Heart left ventricle (tissue), 16 donors: ENCODE results near the gene SEMA5B. TPM values are rescaled to one million over a fixed set of nuclear protein-coding genes. Genes with fewer than 3 reads are reported as not detected.
A peak's percentile ranks its signal among the peaks of the same experiment; 100 is the strongest.

Experiments
- ATAC-seq, 4 donors: fragments of 200-7000 bp; cut with Tn5 transposase; one replicate each; pipeline ENCODE4 v1.9.1; 2020 to 2022; ENCODE audit warnings: moderate library complexity in 4 of 4, mild to moderate bottlenecking in 3 of 4, moderate number of reproducible peaks in 1 of 4
- DNase-seq, 5 donors: peaks; one replicate each; pipeline ENCODE4 v3.0.0-alpha.2; 2020
- H3K27ac ChIP-seq, 12 donors: fragments of 200-600 bp; sonication (generic) in 4 of 12; one replicate each; pipeline versions ENCODE4 v1.5.0 to v1.8.0; 2016 to 2022; ENCODE audit warnings: mild to moderate bottlenecking in 2 of 12
- H3K27me3 ChIP-seq, 9 donors: fragments of 200-600 bp; sonication (generic) in 2 of 9; one replicate each; pipeline versions ENCODE4 v1.5.1 to v1.8.0; 2016 to 2022; ENCODE audit warnings: mild to moderate bottlenecking in 3 of 9
- H3K36me3 ChIP-seq, 9 donors: fragments of 200-600 bp; sonication (generic) in 2 of 9; one replicate each; pipeline versions ENCODE4 v1.5.0 to v1.8.0; 2018 to 2022; ENCODE audit warnings: mild to moderate bottlenecking in 2 of 9
- H3K4me1 ChIP-seq, 12 donors: fragments of 200-600 bp; sonication (generic) in 4 of 12; one replicate each; pipeline versions ENCODE4 v1.5.0 to v1.8.0; 2016 to 2022; ENCODE audit warnings: mild to moderate bottlenecking in 3 of 12
- H3K4me3 ChIP-seq, 12 donors: fragments of 200-600 bp; sonication (generic) in 4 of 12; one replicate each; pipeline versions ENCODE4 v1.5.0 to v1.8.0; 2017 to 2022; ENCODE audit warnings: mild to moderate bottlenecking in 9 of 12, moderate library complexity in 4 of 12
- H3K9me3 ChIP-seq, 12 donors: fragments of 200-600 bp; sonication (generic) in 4 of 12; one replicate each; pipeline versions ENCODE4 v1.5.0 to v1.8.0; 2016 to 2022; ENCODE audit warnings: mild to moderate bottlenecking in 1 of 12
- CTCF ChIP-seq, 12 donors: fragments of 200-600 bp; sonication (generic) in 4 of 12; IDR thresholded peaks; one replicate each; pipeline versions ENCODE4 v1.5.0 to v1.8.0; 2018 to 2022; ENCODE audit warnings: antibody characterized with exemption in 12 of 12, mild to moderate bottlenecking in 5 of 12
- POLR2A ChIP-seq, 2 donors: fragments of 450-650 bp; IDR thresholded peaks; one replicate each; pipeline ENCODE4 v1.6.1; 2017; ENCODE audit warnings: antibody characterized with exemption in 2 of 2, mild to moderate bottlenecking in 2 of 2, moderate library complexity in 2 of 2
- WGBS, 4 donors: extraction: QIAGEN DNeasy Blood & Tissue Kit in 2 of 4; methylation state at CpG; one replicate each; pipeline versions ENCODE4 v1.1.5 to v1.1.7; 2013 to 2018; 5-methylcytosine and 5-hydroxymethylcytosine counted together
- intact Hi-C, 10 donors: fragments of 100-400 bp; cut with DNase I; formaldehyde crosslinking; loops; one replicate each; pipeline versions ENCODE4 v1.11.1 to v1.14.2; 2022
- polyA plus RNA-seq, 2 donors: library from polyadenylated mRNA; stranded (reverse); fragments of 200-250 nt; gene quantifications; one replicate each; pipeline ENCODE4 v1.2.3, GENCODE V29; 2013
- total RNA-seq, 9 donors: library from RNA; depleted of rRNA in 2 of 9; stranded (reverse); fragments of >200 nt in 2 of 9; fragmentation: NEBNext Ultra II Directional in 3 of 9; extraction: Animal tissue kit (Norgen Biotek cat#: 25700) in 3 of 9; gene quantifications; one replicate each; pipeline versions ENCODE4 v1.1.0 to v1.2.4, GENCODE V29; 2016 to 2023
- donor health status: ischemic (EF 13 %, LVEDD 7.1; RV severe dilation, severe dysfunction).
- donor health status: healthy with polysubstance abuse.
- donor health status: DM: no; HTN: yes; CAD: no.
- donor health status: DM: no; HTN: no; CAD: no.
- donor health status: ischemic (EF 25% LVEDD 6.9; RV normal size, moderate dysfunction).
- donor health status: ischemic (EF 25% LVEDD 5.7; RV mildly dilated, moderate dysfunction).
- donor health status: healthy.
- donor health status: DM: yes; HTN: yes; CAD: no.
- donor health status: ischemic (EF 35%, LVEDD 5.7; RV mildly dilated, moderate dysfunction).
- donor health status: nonischemic (EF 11% LVEDD 7.7; RV severe dilation, severe dysfunction).
- donor health status: DM: yes; HTN: yes; CAD: no.
- donor health status: PGD.
- donor health status: ischemic (EF 29% LVEDD 5.4; RV normal size, mild dysfunction).
- donor health status: nonischemic (EF 23%, LVEDD 6.1; RV moderate dilation, normal function).

SEMA5B gene
- total and polyA plus RNA-seq, 11 donors: 2.2 to 16.7 (median 7.0) TPM

- TF ChIP-seq CTCF (IDR thresholded peaks at IDR 0.05) (no peak), POLR2A (IDR thresholded peaks at IDR 0.05) (no peak)
- Histone ChIP-seq H3K27ac (no peak overlapping the region), H3K4me1 (peaks cover 0 to 52% (median 20%) of the 10 kb centered on the region in 12 donors), H3K9me3 (no peaks in the 10 kb centered on the region), H3K27me3 (no peaks in the 10 kb centered on the region), H3K4me3 (no peak overlapping the region), H3K36me3 (no peaks in the 10 kb centered on the region)
- no peak for DNase-seq
- intact Hi-C loops: loop anchor here in 5 of 10 donors (2.0 to 10.0 kb wide), 5 partner anchors 37 to 610 kb away; no protein-coding TSS in a partner anchor
- no peak for ATAC-seq
- 81 to 92% (median 91%) methylated on average over 2 of the region's 2 CpGs for WGBS, 4 donors
These were observed 82.3 kb downstream of the SEMA5B start for GRCh38 chr3:122945230-122945629.

DNA sequence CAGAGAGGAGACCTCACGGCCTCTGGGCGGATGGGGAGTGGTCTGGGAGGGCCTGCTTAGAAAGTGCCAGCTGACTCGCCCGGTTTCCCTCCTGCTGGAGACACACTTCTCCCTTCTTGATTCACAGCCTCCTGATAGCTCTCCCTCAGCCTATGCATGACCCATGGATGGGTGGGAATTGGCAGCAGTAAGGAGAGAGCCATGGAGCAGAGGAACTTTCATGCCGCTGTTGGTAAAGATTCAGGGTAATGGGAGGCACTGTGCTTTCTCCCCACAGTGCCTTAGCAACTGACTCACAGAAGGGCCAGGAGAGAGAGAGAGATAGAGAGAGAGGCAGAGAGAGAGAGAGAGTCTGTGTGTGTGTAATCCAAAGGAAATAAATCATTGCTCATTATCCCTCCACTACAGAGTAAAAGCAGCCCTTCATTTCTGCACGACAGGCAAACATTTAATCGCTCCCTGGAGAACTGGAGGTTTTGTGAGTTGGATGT, 82.8 kb downstream of the SEMA5B start:
- intact Hi-C loops: loop anchor here in 9 of 10 donors (2.0 to 10.0 kb wide), 8 partner anchors 33 to 613 kb away; partner anchors contain the start of gene SEMA5B (in 1 of the 9)
- no peak for TF ChIP-seq POLR2A (IDR thresholded peaks at IDR 0.05)
- TF ChIP-seq CTCF (IDR thresholded peaks at IDR 0.05): no peak
- peak overlapping the region in 3 of 12 donors; percentile 31 to 54 (median 37) for H3K27ac ChIP-seq

DNA sequence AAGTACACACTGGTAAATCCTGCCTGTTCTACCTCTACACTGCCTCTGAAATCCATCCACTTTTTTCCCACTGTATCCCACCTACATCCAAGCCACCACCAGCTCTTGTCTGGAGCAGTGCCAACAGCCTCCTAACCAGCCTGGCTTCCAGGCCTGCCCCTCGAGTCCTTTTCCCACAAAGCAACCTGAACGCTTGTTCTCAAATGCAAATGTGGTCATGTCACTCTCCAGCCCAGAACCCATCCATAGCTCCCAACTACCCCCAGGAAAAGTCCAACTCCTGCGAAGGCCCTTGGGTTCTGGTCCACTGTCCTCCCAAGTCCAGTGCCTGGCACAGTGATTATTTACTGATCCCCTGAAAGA, 83.8 kb downstream of the SEMA5B start:
- Histone ChIP-seq H3K27me3 (no peaks in the 10 kb centered on the region), H3K4me1 (peaks cover 0 to 52% (median 23%) of the 10 kb centered on the region in 12 donors), H3K36me3 (no peaks in the 10 kb centered on the region), H3K9me3 (no peaks in the 10 kb centered on the region), H3K4me3 (no peak overlapping the region), H3K27ac (peak overlapping the region in 1 of 12 donors; percentile 42)
- no peak for TF ChIP-seq POLR2A (IDR thresholded peaks at IDR 0.05)
- ATAC-seq (no peak), DNase-seq (no peak)
- WGBS, 4 donors: 84 to 94% (median 89%) methylated on average over 3 of the region's 3 CpGs
- intact Hi-C loops: loop anchor here (1.0 to 10.0 kb wide), 11 partner anchors 33 to 613 kb away; partner anchors contain the start of gene SEMA5B (in 5 of the 10)

More for the DNA sequence above, 82.8 kb downstream of the SEMA5B start:
- Histone ChIP-seq H3K9me3 (no peaks in the 10 kb centered on the region), H3K36me3 (no peaks in the 10 kb centered on the region), H3K4me1 (peaks cover 0 to 52% (median 20%) of the 10 kb centered on the region in 12 donors), H3K27me3 (no peaks in the 10 kb centered on the region), H3K4me3 (no peak overlapping the region)
- DNase-seq (peak in 1 of 5 donors; percentile 19), ATAC-seq (no peak)
- WGBS, 4 donors: 71 to 84% (median 78%) methylated on average over 7 of the region's 7 CpGs

- H3K4me1 ChIP-seq: peaks cover 0 to 46% (median 23%) of the 10 kb centered on the region in 12 donors
- H3K9me3 ChIP-seq: no peaks in the 10 kb centered on the region
- intact Hi-C loops: loop anchor here (1.0 to 10.0 kb wide), 11 partner anchors 34 to 614 kb away; partner anchors contain the start of gene SEMA5B (in 5 of the 10)
- no peaks in the 10 kb centered on the region for H3K36me3 ChIP-seq
- peak; percentile 74 to 91 (median 86) for ATAC-seq
- WGBS, 4 donors: 41 to 48% (median 43%) methylated on average over 15 to 23 of the region's 23 CpGs
- TF ChIP-seq POLR2A (IDR thresholded peaks at IDR 0.05) (no peak), CTCF (IDR thresholded peaks at IDR 0.05) (peak; percentile 77 to 92 (median 87))
- no peaks in the 10 kb centered on the region for H3K27me3 ChIP-seq
- DNase-seq: peak; percentile 74 to 78 (median 77)
- peak overlapping the region in 4 of 12 donors; percentile 4 to 42 (median 13) for H3K27ac ChIP-seq
- H3K4me3 ChIP-seq: no peak overlapping the region
These were observed 84.4 kb downstream of the SEMA5B start for GRCh38 chr3:122942937-122943827.
